NOMO-1 treated with dmso at 0.1 percent for 144 hours (cell line): Measurements from ENCODE around the gene MEIS2.
A peak's percentile ranks its signal among the peaks of the same experiment; 100 is the strongest.

Experiments
- DNase-seq: peaks from one replicate; lab custom pipeline; 2025; ENCODE audit not compliant: unreplicated experiment; lab: John Stamatoyannopoulos, UW

MEIS2 gene

DNA sequence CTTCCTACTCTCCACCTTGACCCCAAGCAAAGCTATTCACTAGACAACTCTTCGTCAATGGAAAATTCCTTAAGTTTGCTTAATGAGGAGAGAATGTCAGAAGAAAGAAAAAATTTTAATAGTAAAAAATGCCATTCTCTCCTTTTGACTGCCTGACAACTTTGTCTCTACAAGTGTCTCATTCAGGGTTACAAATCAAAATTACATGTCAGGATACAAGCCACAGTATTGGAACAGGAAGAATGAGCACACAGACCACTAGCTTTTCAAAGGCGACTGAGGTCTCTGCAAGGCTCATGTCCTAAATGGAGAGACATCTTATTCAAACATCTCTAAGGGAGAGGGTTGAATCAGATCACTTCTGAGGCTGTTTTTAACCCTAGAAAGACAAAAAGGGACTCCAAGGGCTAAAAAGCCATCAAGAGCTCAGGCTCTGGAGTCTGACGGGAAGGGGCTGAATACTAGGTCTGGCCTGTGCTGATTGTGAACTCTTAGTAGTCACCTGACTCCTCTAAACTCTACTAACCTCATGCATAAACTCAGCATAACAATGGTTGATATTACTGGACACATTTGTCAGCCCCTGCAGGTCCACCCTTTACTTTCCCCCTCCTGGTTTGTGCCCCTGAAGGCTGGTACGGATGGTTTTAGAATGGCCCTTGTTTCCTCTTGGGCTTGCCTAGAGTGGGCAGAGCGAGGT is 12.8 kb upstream of the MEIS2 start:
- no peak for DNase-seq

DNA sequence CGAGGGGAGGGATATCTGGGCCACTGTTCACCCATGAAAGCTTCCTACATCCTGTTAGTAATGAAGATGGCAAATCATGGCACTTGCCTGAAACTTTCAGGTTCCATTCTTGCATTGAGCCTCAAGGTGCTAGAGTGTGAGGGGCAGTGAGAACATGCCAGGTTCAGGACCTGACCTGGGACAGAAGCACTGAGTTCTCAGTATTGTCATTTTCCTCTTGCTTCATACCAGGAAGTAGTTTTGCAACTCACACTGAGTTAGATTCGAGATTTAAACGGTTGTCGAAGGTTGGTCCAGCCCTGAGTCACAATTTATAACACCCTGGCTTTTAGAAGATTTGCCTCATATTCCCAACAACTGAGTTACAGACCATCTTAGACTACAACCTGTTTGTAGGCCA is 11.8 kb upstream of the MEIS2 start:
- no peak for DNase-seq

DNA sequence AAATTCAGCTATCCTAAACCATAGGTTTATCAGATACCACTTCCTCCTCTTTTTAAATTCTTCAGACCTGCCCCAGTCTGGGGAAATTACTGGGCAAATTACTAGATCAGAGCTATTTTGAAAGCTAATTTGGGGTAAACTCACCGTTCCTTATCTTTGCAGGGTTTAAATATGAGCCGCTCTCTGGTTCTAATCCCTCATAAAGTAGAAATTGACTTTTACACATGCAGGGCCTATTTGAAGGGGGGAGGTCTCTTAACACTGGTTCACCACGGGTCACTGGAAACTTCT is 11.0 kb upstream of the MEIS2 start:
- DNase-seq = no peak

DNA sequence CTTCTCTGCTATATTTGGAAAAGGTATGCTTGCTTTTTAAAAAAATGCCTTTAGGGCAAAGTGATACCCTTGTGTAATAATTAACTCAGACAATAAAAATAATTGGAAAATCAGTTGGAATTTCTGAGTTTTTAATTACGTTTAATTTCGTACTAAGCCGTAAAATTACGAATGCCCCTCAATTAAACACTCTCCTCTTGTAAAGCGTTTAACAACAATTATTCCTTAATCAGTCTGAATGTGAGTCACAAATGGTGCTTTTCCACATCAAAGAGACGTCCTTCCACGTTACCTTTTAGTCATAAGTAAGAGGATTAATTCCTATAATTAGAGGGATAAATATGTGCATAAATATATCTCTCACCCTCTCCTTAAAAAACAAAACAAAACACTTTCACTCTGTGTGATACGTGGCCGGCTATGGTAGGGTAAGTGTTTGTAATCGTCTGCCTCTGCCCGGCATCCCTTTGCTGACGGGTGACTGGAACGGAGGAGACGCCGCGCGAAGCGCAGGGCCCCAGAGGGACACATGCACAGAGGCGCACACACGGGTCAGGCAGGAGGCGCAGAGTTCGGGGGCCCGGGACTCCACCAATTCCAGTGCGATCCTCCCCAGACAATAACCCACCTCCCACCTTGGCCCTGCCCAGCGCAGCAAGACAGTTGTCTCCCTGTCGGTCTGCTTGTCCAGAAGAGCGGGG is 9.7 kb upstream of the MEIS2 start:
- DNase-seq = no peak

DNA sequence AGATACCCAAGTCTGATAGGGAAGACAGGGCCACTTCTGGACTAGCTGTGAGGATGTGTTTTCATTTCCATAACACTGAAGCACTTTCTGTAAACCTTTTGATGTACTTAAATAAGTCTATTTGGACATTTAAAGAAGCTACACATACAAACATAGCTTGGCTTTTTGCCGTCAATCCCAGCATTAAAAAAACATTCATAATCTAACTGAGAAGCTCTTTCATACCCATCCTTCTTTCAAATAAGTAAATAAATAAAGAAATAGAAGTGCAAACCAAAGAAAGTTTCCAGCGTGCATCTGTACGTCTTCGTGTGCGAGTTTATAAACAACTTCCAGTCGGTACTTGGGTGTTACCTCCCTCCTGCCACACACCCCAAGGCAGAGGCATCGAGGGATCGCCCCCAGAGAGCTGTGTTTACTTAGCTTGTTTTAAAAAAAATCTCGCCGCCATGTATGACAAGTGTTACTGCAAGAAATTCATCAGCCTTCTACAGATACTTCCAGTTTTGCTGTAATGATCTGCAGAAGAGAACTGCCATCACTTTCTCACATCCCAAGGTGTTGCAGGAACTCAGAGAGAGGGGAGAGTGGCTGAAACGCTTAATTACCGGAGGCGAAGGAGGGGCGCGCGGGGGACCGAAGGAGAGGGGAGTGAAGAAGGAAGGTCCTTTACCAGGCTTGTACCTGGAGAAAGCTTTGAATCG is 9.0 kb upstream of the MEIS2 start:
- no peak for DNase-seq

DNA sequence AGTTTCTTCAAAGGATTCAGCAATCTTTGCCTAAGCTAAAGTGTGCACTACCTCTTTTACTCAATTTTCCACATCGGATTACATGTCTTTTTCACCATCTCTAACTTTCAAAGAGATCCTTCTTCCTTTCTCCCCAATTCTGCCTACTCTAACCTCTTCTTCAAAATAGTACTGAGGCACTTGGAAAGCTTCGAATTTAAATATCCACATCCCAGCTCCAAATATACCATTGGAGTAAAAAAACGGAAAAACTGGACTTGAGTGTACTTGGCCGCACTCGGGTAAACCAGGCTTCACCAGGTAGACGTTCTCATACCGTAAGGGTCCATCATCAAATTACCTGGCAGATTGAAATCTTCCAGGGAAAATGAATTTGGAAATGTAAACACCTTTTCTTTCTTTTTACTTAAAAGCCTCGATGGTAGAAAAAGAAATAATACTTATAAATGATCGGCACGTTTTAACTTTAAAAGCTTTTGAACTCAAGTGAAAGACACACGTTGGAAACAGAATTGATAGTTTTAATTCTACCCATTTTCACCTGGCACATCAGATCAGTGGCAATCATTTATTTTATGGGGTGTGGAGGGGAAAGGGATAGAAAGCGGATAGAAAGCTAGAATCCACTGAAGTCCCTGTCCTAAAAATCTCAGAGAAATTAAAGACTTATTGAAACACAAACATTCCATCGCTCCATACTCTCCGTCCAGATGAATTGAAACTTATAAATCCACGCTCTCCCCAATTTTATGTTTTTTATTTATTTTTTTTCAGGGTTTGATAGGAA is 8.2 kb upstream of the MEIS2 start:
- DNase-seq = no peak

DNA sequence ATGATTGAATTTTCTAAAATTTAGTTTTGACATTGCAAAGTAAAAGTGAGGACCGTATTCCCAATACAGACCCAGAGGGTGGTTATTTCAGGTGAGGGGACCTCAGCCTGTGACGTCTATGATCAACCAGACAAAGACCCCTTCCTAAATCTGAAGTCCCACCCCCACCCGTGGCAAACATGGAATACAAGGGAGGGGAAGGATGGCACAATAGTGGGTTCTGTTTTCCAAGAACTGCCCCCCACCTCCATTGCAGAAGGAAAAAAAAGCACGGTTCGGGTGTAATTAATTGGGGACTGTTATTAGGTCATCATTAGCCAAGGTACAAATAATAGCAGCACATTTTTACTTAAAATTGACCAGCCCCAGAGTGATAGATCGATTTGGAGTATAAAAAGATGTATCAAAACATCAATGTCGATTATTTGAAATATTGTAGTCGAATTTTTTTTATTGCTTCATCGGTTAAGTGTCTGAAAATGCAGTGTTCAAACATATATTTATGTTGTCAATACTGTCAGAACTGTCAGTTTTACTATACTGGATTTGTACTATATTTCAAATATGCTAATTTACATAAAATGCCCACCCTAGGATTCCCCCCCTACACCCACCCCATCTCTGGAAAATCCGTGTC is 7.5 kb upstream of the MEIS2 start:
- no peak for DNase-seq

DNA sequence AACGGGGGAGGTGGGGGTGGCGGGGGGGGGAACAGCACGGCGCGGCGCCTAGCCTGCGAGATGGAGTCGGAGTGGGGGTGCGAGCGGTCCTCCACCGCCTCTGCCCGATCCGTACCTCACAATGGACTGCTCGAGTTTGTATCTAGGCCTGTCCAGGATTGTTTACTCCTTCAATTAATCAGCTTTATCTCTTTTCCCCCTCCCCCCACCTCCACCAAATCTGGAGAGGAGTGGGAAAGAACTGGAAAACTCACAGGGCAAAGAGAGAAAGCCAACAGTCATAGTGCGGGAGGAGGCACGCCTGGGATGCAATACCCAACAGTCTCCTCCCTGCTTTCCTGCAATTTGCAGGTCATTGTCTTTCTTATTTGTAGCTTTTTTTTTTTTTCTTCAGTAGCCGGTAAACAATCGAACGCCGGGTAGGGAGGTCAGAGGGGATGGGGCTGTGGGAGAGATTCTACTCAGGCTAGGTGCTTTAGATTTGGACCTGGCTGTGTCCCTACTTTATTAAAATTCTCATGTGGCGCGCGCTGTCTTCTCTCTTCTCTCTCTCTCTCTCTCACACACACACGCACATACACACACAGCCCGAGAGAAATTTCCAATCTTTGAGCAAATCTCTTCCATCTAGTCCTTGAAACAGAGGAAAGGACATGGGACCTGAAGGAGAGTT is 6.9 kb upstream of the MEIS2 start:
- no peak for DNase-seq

DNA sequence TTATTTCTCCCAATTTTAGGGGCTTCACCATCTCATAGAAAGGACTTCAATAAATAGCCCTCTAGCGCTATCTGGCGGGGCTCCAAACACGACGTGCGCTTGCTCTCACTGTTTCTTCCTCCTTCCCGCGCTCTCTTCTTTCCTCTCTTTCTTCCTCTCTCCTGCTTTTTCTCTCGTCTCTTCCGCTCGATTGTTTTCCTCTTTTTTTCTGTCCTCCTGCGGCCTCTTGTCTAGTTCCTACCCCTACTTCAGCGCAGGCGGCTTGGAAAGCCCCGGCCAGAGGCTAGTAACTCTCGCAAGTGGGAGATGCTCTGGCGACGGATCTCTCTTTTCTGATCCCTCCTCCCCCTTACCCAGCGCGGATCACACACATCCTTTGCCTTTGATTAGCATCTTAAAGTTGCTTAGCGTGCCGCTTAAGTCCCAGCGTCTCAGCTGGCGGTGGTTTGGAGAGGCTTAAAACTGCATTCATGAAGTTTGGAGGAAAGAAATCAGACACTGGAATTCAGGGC is 6.2 kb upstream of the MEIS2 start:
- DNase-seq = no peak

DNA sequence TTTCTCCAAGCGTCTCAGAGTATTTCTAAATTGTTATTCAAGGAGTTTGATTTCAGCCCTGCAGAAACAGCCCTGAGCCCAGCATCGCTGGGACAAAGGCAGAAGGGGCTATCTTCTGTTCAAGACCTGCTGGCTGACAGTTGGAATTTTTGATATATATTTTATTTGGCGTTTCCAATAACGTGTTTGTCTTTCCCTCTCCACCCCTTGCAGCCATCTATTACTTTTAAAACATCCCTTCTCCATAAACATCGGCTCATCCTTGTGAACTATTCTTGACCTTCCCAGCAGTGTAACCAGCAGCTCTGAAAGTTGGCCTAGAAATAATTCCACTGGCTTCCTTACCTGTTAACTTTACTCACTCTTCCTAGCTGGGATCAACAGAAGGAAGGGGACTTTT is 5.5 kb upstream of the MEIS2 start:
- DNase-seq = no peak

DNA sequence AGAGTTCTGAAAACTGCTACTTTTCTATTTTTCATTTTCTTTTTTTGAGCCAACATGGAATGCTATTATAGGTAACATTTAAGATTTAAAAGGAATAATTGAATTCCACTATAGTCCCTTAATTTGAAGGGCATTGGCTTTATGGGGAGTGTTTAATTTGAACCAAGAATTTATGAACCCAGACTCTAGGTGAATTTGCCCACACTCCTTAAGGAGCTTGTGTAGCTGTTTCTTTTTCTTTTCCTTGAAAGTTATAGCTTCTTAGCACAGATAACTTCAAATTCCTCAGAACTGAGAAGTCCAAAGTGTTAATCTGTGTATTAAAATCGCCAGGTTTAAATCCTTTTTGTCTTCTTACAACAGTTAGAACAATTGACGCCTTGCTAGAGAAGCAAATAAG is 4.7 kb upstream of the MEIS2 start:
- no peak for DNase-seq

DNA sequence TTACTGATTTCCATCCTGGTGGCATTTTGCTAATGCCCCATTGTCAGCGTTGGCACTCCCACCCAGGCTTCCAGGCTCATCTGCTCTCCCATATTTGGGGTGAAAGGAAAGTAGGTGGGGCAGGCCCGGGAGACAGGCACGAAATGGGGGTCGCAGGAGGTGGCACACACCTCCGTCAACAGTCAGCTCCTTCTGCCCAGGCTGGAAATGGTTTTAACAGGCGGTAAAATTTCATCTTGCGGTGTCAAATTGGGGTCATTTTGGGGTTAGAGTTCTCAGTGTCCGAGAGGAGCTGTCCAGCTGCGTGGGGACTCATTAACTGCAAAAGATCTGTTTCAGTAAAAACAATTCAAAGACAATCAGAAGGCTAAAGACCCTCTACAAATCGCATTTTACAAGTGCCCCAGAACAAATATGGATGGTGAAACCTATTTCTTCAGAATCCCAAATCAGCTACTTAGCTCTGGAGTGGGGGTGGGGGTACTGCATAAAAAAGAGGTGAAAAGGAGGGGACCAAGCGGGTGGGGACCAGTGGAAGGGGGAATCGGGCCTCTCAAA is 4.2 kb upstream of the MEIS2 start:
- DNase-seq = no peak

DNA sequence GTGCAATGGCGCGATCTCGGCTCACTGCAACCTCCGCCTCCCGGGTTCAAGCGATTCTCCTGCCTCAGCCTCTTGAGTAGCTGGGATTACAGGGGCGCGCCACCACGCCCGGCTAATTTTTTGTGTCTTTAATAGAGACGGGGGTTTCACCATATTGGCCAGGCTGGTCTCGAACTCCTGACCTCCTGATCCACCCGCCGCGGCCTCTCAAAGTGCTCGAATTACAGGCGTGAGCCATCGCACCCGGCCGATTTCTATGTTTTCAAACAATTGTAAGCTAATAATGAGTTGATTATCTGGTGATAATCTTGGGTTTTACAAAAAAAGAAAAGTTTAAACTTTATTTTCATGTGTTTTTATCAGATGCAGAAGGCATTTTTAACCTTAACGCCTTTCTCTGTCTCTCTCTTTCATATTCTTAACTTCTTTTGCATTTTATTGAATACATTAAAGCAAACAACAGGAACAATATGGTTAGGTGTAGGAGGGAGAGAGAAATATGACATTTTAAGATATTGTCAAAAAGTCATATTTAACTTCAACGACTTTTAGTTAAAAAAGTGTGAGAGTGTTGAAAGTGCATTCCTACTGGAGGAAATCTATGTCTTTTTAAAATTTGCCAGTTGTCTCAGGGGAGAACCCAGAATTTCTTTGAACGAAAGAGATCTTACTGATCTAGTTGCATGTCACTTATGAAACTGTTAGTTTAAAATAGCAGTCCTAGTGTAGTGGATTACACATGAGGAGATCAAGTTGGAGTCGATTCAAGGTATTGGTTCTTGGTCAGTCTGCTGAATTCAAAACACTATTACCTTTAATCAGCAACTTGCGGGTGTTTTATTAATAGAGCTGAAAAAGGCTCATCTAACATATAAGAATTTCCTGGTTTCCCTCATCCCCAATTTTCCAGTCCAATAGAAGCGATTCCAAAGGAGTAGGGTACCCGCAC is 3.4 kb upstream of the MEIS2 start:
- no peak for DNase-seq

DNA sequence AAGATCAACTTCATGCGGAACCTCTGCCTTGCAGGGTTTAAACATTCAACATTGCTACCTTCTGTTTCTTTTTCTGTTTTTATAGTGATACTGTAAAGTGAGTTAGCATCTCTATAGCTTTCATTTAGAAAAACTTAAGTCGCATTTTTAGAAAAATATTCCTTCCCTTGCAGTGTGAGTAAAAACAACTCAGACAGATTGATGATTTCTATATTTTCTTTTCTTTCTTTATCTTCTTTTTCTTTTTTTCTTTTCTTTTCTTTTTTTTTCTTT is 2.8 kb upstream of the MEIS2 start:
- DNase-seq = no peak

DNA sequence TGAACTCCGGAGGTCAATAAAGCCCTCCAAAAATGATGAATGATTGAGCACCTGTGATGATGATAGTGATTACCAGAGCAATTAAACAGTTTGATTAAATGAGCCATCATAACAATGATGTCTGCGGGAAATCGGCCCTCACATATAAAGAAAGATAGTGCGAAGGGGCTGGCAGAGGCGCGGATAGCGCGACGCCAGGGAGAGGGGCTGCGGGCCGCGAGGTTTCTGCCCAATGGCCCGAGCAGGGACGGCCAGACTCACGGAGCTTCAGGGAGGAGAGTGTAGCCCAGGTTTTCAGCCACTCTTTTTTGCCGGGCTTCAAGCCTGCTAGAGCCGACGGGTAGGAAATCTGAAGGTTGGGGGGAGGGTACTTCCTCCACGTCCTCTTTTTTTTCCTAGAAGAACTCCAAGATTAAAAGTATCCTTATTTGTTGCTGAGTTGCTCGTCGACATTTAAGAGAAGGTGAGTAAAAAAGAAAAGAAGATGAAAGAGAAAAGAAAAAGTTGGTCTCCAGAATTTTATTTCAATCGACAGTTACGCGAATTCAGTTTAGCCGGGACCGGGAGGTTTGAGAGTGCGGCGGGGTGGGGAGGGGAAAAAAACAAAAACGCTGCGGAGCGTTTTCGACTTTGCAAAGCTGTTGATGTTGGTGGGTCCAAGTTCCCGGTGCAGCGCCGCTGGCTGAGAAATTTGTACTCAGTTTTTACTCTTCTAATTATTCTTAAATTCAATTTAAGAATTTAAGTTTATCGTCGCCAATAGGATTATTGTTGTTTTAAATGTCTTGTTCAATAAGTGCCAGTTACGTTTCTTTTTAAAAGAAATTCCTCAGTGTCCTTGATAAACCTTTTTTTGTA is 2.2 kb upstream of the MEIS2 start:
- DNase-seq = no peak

DNA sequence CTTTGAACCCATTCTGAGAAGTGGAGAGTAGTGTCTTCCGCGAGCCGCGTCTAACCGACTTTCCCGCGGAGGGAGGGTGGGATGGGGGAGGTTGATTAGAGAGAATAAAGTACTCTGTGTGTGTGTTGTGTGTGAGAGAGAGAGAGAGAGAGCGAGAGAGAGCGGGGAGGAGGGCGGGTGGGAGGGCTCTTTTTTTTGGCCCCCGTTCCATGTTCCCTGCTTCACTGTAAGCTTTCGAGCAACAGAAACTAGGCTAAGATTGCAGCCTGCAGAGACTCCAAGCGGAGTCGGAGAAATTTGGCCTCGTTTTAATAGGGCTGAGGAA is 1.6 kb upstream of the MEIS2 start:
- no peak for DNase-seq

DNA sequence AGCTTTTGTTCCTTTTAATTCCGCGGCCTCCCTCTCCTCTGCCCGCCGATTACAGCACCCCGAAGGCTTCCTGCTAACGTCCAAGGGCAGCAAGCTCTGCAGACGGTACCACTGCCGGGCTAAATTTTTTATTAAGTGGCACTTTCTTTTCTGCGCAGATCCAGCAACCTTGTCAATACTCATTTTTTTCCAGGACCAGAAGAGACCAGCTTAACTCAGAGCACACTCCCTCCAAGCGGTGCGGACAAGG is 542 bp upstream of the MEIS2 start:
- DNase-seq = peak; percentile 51

DNA sequence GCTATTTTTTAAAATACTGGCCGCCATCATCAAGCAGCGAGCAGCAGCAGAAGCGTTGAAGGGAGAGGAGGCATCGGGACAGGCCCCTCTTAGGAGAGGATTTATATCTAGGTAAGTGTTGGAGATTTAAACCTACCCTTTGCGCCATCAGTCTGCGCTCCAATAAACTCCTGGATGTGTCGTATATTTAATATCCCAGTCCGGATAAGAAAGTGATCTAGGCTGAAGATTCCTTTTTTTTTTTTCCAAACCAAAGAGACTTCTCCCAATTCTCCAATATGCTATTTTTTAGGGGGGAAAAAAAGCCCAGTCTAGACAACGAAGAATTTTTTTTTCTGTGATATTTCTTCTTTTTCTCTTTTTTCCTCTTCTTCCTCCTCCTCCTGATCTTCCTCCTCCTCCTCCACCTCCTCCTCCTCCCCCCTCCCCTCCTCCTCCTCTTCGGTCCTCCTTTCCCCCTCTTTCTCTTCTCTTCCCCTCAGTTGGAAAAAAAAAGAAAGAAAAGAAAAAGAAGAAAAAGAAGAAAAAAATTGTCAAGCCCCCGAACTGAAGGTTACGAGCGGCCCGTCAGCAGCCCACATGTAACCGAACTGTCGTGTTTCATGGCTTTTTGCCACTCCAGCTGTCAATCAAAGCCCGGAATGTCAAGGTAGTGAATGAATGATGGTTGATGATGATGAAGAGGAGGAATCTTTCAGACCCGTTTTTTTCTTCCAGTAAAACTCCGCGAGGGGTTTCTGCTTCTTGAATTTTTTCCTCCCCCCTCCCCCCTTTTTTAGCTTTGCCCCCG is 835 bp downstream of the MEIS2 start:
- no peak for DNase-seq
